ENCODE measurements around the gene CA5A. TPM values are rescaled to one million over a fixed set of nuclear protein-coding genes. Genes with fewer than 3 reads are reported as not detected.
A peak's percentile ranks its signal among the peaks of the same experiment; 100 is the strongest.

Gene CA5A
- total and polyA plus RNA-seq, 2 of the 13 experiments (the other 11 are each of a cell fraction or from before 2014, with no cell fraction given) = 66.8 to 106 TPM

DNA sequence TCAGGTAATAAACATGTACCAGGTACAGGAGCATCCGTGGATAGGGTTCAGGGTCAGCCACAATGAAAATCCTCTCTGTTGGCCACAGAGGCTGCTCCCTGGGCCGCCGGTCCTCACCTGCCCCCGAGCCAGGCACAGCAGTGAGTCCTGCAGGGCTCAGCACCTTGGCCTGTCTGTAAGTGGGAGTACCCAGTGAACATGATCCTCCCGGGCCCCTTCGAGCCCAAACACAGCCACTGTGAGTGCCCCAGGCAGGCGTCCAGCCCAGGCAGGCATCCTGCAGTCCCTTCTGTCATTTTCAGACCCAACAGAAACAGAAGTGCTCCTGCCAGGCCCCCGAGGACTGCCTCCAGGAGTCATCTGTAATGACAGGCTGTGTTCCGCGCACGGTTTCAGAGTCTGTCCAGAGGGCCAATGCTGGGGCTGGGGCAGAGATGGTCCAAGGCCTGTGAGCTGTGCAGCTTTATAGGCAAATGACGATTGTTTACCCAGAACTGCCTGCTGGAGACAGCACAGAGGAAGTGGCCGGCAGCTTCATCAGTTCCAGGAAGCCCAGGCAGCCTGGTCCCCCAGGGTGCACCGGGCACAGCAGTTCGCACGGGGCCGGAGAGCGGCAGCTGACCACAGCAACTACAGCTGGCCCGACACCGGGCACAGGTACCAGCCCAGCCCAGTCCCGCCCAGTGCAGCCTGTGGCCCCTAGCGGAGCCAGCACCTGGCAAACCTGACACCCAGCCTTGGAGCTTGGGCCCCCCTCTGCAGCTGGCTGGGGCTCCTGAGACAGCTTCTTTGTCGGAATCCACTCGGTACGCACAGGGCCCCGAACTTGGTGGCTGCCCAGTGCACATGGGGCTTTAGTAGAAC is 80.2 kb downstream of the CA5A start (continued):
- TF ChIP-seq, protein P1, sequence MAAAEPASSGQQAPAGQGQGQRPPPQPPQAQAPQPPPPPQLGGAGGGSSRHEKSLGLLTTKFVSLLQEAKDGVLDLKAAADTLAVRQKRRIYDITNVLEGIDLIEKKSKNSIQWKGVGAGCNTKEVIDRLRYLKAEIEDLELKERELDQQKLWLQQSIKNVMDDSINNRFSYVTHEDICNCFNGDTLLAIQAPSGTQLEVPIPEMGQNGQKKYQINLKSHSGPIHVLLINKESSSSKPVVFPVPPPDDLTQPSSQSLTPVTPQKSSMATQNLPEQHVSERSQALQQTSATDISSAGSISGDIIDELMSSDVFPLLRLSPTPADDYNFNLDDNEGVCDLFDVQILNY (CRISPR knock-in tag; conservative IDR thresholded peaks at IDR 0.05) = no peak
- TF ChIP-seq, protein P2, sequence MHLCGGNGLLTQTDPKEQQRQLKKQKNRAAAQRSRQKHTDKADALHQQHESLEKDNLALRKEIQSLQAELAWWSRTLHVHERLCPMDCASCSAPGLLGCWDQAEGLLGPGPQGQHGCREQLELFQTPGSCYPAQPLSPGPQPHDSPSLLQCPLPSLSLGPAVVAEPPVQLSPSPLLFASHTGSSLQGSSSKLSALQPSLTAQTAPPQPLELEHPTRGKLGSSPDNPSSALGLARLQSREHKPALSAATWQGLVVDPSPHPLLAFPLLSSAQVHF (CRISPR knock-in tag; IDR thresholded peaks at IDR 0.05) = no peak
- TF ChIP-seq TARDBP (CRISPR knock-in tag; IDR thresholded peaks at IDR 0.05) = 0 out of 2 replicates have a peak, but pooled peaks have one; percentile 33
- no peak for TF ChIP-seq NFKB2 (CRISPR knock-in tag; IDR thresholded peaks at IDR 0.05; ENCODE audit: borderline replicate concordance)
- peak; percentile 73 for TF ChIP-seq RXRB (CRISPR knock-in tag; IDR thresholded peaks at IDR 0.05; ENCODE audit: borderline replicate concordance)
- no peak for TF ChIP-seq ZNF329 (CRISPR knock-in tag; IDR thresholded peaks at IDR 0.05; ENCODE audit: low read depth)
- TF ChIP-seq, protein P3, sequence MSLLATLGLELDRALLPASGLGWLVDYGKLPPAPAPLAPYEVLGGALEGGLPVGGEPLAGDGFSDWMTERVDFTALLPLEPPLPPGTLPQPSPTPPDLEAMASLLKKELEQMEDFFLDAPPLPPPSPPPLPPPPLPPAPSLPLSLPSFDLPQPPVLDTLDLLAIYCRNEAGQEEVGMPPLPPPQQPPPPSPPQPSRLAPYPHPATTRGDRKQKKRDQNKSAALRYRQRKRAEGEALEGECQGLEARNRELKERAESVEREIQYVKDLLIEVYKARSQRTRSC (CRISPR knock-in tag; IDR thresholded peaks at IDR 0.05; ENCODE audit: low read depth) = no peak
- TF ChIP-seq ZNF547 (CRISPR knock-in tag; IDR thresholded peaks at IDR 0.05) = no peak
- TF ChIP-seq ZBTB38 (CRISPR knock-in tag; IDR thresholded peaks at IDR 0.05) = peak; percentile 99
- peak; percentile 74 for TF ChIP-seq ZSCAN9 (CRISPR knock-in tag; IDR thresholded peaks at IDR 0.05; ENCODE audit: borderline replicate concordance)
- TF ChIP-seq PAWR (CRISPR knock-in tag; IDR thresholded peaks at IDR 0.05; ENCODE audit: borderline replicate concordance) = no peak
- peak; percentile 84 for TF ChIP-seq ZNF143 (CRISPR knock-in tag; IDR thresholded peaks at IDR 0.05)
- no peak; the same call in 1 of the 2 replicates for TF ChIP-seq NCOR1 (IDR thresholded peaks at IDR 0.05; ENCODE audit: borderline replicate concordance, low read length)
- TF ChIP-seq ZNF225 (CRISPR knock-in tag; IDR thresholded peaks at IDR 0.05) = peak; percentile 41; the same call in 1 of the 2 replicates
- TF ChIP-seq, protein P4, sequence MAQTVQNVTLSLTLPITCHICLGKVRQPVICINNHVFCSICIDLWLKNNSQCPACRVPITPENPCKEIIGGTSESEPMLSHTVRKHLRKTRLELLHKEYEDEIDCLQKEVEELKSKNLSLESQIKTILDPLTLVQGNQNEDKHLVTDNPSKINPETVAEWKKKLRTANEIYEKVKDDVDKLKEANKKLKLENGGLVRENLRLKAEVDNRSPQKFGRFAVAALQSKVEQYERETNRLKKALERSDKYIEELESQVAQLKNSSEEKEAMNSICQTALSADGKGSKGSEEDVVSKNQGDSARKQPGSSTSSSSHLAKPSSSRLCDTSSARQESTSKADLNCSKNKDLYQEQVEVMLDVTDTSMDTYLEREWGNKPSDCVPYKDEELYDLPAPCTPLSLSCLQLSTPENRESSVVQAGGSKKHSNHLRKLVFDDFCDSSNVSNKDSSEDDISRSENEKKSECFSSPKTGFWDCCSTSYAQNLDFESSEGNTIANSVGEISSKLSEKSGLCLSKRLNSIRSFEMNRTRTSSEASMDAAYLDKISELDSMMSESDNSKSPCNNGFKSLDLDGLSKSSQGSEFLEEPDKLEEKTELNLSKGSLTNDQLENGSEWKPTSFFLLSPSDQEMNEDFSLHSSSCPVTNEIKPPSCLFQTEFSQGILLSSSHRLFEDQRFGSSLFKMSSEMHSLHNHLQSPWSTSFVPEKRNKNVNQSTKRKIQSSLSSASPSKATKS (CRISPR knock-in tag; IDR thresholded peaks at IDR 0.05) = no peak
- TF ChIP-seq, protein P5, sequence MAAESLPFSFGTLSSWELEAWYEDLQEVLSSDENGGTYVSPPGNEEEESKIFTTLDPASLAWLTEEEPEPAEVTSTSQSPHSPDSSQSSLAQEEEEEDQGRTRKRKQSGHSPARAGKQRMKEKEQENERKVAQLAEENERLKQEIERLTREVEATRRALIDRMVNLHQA (CRISPR knock-in tag; IDR thresholded peaks at IDR 0.05) = no peak
- no peak for TF ChIP-seq SNRNP70 (IDR thresholded peaks at IDR 0.05; ENCODE audit: low read depth, low read length)
- TF ChIP-seq ZNF251 (CRISPR knock-in tag; IDR thresholded peaks at IDR 0.05) = no peak
- TF ChIP-seq DPF2 (CRISPR knock-in tag; IDR thresholded peaks at IDR 0.05; ENCODE audit: borderline replicate concordance, low read depth) = peak; percentile 34; the same call in 1 of the 2 replicates
- TF ChIP-seq SP4 (CRISPR knock-in tag; IDR thresholded peaks at IDR 0.05) = peak; percentile 50; the same call in 1 of the 2 replicates
- no peak for TF ChIP-seq ZFP36L2 (CRISPR knock-in tag; IDR thresholded peaks at IDR 0.05)
- TF ChIP-seq, protein P6, sequence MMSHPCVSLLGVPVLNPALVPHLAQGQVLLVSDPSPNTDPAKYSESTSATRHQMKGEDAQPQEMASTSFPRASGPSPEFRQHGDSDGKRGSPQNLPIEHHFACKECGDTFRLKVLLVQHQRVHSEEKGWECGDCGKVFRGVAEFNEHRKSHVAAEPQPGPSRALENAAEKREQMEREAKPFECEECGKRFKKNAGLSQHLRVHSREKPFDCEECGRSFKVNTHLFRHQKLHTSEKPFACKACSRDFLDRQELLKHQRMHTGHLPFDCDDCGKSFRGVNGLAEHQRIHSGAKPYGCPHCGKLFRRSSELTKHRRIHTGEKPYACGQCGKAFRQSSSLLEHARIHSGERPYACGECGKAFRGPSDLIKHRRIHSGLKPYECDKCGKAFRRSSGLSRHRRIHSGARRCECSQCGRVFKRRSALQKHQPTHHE (CRISPR knock-in tag; IDR thresholded peaks at IDR 0.05; ENCODE audit: borderline replicate concordance) = 0 out of 2 replicates have a peak, but pooled peaks have one; percentile 77
- TF ChIP-seq POLR2A (IDR thresholded peaks at IDR 0.05; ENCODE audit: insufficient read depth in 1 of 2, low read depth in 2 of 2, low read length in 2 of 2) = peak in 1 of 2 experiments; percentile 48; a peak in 1 of 4 replicates
- peak; percentile 49; the same call in 1 of the 2 replicates for TF ChIP-seq HMG20B (CRISPR knock-in tag; conservative IDR thresholded peaks at IDR 0.05)
